ENCODE results near the gene MOCS1. TPM values are rescaled to one million over a fixed set of nuclear protein-coding genes. Genes with fewer than 3 reads are reported as not detected.

The MOCS1 gene
- total RNA-seq, 1 donor: 25.3 TPM

GRCh38 chr6:39927159-39927558 lies 7.1 kb downstream of the MOCS1 start:
- no peak for TF ChIP-seq CTCF (IDR thresholded peaks at IDR 0.05; ENCODE audit: extremely low read depth, low read depth, low read length)
- Histone ChIP-seq H3K27ac (ENCODE audit: low read depth, low read length) (no peak overlapping the region), H3K36me3 (ENCODE audit: insufficient read depth, low read length) (peaks cover 7% of the 10 kb centered on the region), H2AFZ (ENCODE audit: low read length) (no peak overlapping the region), H3K4me1 (ENCODE audit: insufficient read depth, low read length) (peaks cover 13% of the 10 kb centered on the region), H3K4me3 (ENCODE audit: insufficient read depth, low read length) (no peak overlapping the region), H3K79me2 (ENCODE audit: insufficient read depth, low read length) (peaks cover 3% of the 10 kb centered on the region), H3K27me3 (ENCODE audit: insufficient read depth, low read length) (no peaks in the 10 kb centered on the region), H4K20me1 (ENCODE audit: insufficient read depth, low read length) (peaks cover 11% of the 10 kb centered on the region), H3K9me3 (ENCODE audit: low read depth, low read length) (no peaks in the 10 kb centered on the region), H3K4me2 (ENCODE audit: insufficient read depth, low read length) (no peak overlapping the region)
- DNase-seq (ENCODE audit: insufficient read length, low spot score, missing footprints): peak; percentile 94

GRCh38 chr6:39926668-39927067 lies 7.6 kb downstream of the MOCS1 start:
- no peak overlapping the region for H3K4me2 ChIP-seq (ENCODE audit: insufficient read depth, low read length)
- no peak overlapping the region for H2AFZ ChIP-seq (ENCODE audit: low read length)
- no peak for DNase-seq (ENCODE audit: insufficient read length, low spot score, missing footprints)
- H3K36me3 ChIP-seq (ENCODE audit: insufficient read depth, low read length): peaks cover 7% of the 10 kb centered on the region
- H4K20me1 ChIP-seq (ENCODE audit: insufficient read depth, low read length): peaks cover 11% of the 10 kb centered on the region
- no peak overlapping the region for H3K27ac ChIP-seq (ENCODE audit: low read depth, low read length)
- no peak for TF ChIP-seq CTCF (IDR thresholded peaks at IDR 0.05; ENCODE audit: extremely low read depth, low read depth, low read length)
- H3K4me3 ChIP-seq (ENCODE audit: insufficient read depth, low read length): no peak overlapping the region
- H3K9me3 ChIP-seq (ENCODE audit: low read depth, low read length): no peaks in the 10 kb centered on the region
- no peaks in the 10 kb centered on the region for H3K27me3 ChIP-seq (ENCODE audit: insufficient read depth, low read length)
- no peaks in the 10 kb centered on the region for H3K79me2 ChIP-seq (ENCODE audit: insufficient read depth, low read length)
- H3K4me1 ChIP-seq (ENCODE audit: insufficient read depth, low read length): peaks cover 13% of the 10 kb centered on the region

- no peaks in the 10 kb centered on the region for H3K79me2 ChIP-seq (ENCODE audit: insufficient read depth, low read length)
- DNase-seq (ENCODE audit: insufficient read length, low spot score, missing footprints): no peak
- no peak for TF ChIP-seq CTCF (IDR thresholded peaks at IDR 0.05; ENCODE audit: extremely low read depth, low read depth, low read length)
- no peaks in the 10 kb centered on the region for H3K9me3 ChIP-seq (ENCODE audit: low read depth, low read length)
- no peak overlapping the region for H3K4me2 ChIP-seq (ENCODE audit: insufficient read depth, low read length)
- H2AFZ ChIP-seq (ENCODE audit: low read length): no peak overlapping the region
- H4K20me1 ChIP-seq (ENCODE audit: insufficient read depth, low read length): peaks cover 8% of the 10 kb centered on the region
- peaks cover 7% of the 10 kb centered on the region for H3K36me3 ChIP-seq (ENCODE audit: insufficient read depth, low read length)
- H3K4me1 ChIP-seq (ENCODE audit: insufficient read depth, low read length): peaks cover 13% of the 10 kb centered on the region
- H3K27me3 ChIP-seq (ENCODE audit: insufficient read depth, low read length): no peaks in the 10 kb centered on the region
- H3K27ac ChIP-seq (ENCODE audit: low read depth, low read length): no peak overlapping the region
- no peak overlapping the region for H3K4me3 ChIP-seq (ENCODE audit: insufficient read depth, low read length)
Measured at GRCh38 chr6:39925931-39926290, 8.4 kb downstream of the MOCS1 start.

- H3K9me3 ChIP-seq (ENCODE audit: low read depth, low read length): no peaks in the 10 kb centered on the region
- peaks cover 8% of the 10 kb centered on the region for H3K4me1 ChIP-seq (ENCODE audit: insufficient read depth, low read length)
- peaks cover 7% of the 10 kb centered on the region for H3K36me3 ChIP-seq (ENCODE audit: insufficient read depth, low read length)
- no peak overlapping the region for H3K27ac ChIP-seq (ENCODE audit: low read depth, low read length)
- H3K4me2 ChIP-seq (ENCODE audit: insufficient read depth, low read length): no peak overlapping the region
- no peaks in the 10 kb centered on the region for H3K79me2 ChIP-seq (ENCODE audit: insufficient read depth, low read length)
- no peak overlapping the region for H3K4me3 ChIP-seq (ENCODE audit: insufficient read depth, low read length)
- TF ChIP-seq CTCF (IDR thresholded peaks at IDR 0.05; ENCODE audit: extremely low read depth, low read depth, low read length): no peak
- H2AFZ ChIP-seq (ENCODE audit: low read length): no peak overlapping the region
- DNase-seq (ENCODE audit: insufficient read length, low spot score, missing footprints): no peak
- H3K27me3 ChIP-seq (ENCODE audit: insufficient read depth, low read length): no peaks in the 10 kb centered on the region
- H4K20me1 ChIP-seq (ENCODE audit: insufficient read depth, low read length): peaks cover 7% of the 10 kb centered on the region
Measured at GRCh38 chr6:39925191-39925930, 8.9 kb downstream of the MOCS1 start.
